ENCODE measurements around the gene CDK16.

- TF ChIP-seq, protein P1, sequence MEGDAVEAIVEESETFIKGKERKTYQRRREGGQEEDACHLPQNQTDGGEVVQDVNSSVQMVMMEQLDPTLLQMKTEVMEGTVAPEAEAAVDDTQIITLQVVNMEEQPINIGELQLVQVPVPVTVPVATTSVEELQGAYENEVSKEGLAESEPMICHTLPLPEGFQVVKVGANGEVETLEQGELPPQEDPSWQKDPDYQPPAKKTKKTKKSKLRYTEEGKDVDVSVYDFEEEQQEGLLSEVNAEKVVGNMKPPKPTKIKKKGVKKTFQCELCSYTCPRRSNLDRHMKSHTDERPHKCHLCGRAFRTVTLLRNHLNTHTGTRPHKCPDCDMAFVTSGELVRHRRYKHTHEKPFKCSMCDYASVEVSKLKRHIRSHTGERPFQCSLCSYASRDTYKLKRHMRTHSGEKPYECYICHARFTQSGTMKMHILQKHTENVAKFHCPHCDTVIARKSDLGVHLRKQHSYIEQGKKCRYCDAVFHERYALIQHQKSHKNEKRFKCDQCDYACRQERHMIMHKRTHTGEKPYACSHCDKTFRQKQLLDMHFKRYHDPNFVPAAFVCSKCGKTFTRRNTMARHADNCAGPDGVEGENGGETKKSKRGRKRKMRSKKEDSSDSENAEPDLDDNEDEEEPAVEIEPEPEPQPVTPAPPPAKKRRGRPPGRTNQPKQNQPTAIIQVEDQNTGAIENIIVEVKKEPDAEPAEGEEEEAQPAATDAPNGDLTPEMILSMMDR (conservative IDR thresholded peaks at IDR 0.05 in 1 of 2, IDR thresholded peaks at IDR 0.05 in 1 of 2; ENCODE audit: extremely low read depth in 1 of 2, insufficient read depth in 1 of 2, low read depth in 1 of 2, low read length in 2 of 2), result no peak
- TF ChIP-seq EZH2 (IDR thresholded peaks at IDR 0.05; ENCODE audit: borderline replicate concordance, low read length), result no peak
These were observed 31.3 kb upstream of the CDK16 start for GRCh38 chrX:47187106-47187677.

All from mammary epithelial cell (primary cell).